ENCODE measurements around the gene NSG1.

GRCh38 chr4:4339504-4340085 lies 47.3 kb upstream of the NSG1 start:
- TF ChIP-seq MAZ (IDR thresholded peaks at IDR 0.05; ENCODE audit: borderline replicate concordance, low read depth, low read length), result no peak
- TF ChIP-seq CTCF (IDR thresholded peaks at IDR 0.05), result no peak
- TF ChIP-seq NFE2L2 (conservative IDR thresholded peaks at IDR 0.05; ENCODE audit: low read length), result no peak
- no peak for TF ChIP-seq KDM1A (IDR thresholded peaks at IDR 0.05; ENCODE audit: low read depth)
- no peak for TF ChIP-seq RFX5 (IDR thresholded peaks at IDR 0.05)
- TF ChIP-seq POLR2A (IDR thresholded peaks at IDR 0.05; ENCODE audit: low read length), result no peak
- no peak for TF ChIP-seq MAX (IDR thresholded peaks at IDR 0.05)
- no peak for TF ChIP-seq SREBF2 (IDR thresholded peaks at IDR 0.05)
- no peak for TF ChIP-seq JUN (IDR thresholded peaks at IDR 0.05)
- TF ChIP-seq CHD4 (IDR thresholded peaks at IDR 0.05; ENCODE audit: borderline replicate concordance), result no peak
- no peak for TF ChIP-seq CEBPB (IDR thresholded peaks at IDR 0.05)
